ENCODE results near the gene SLC13A4. TPM values are rescaled to one million over a fixed set of nuclear protein-coding genes. Genes with fewer than 3 reads are reported as not detected.

The SLC13A4 gene
- total and polyA plus RNA-seq, 2 experiments from 2014 or later, result 0.13 to 0.93 TPM

DNA sequence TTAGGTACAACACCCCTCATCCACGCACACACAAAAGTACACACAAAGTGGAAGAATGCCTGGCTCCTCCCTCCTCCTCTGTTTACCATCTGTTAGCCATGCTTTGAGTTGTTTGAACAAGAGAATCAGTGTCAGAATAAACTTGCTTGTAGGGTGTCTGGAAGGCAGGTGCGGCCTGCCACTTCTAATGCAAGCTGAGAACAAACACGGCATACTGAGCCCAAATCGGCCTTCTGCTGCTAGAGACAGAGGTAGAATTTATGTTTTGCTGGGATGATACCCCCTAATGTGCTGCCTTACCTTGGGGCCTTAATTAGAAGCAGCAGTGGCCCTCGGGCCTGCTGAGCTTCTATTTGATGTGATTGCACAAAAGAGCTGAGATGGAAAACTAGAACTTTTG, 45.5 kb upstream of the SLC13A4 start:
- DNase-seq (ENCODE audit: low spot score), result peak; percentile 32
- no peaks in the 10 kb centered on the region for H4K20me1 ChIP-seq (ENCODE audit: insufficient read depth, poor library complexity, severe bottlenecking)
- peak overlapping the region; percentile 10 for H3K4me2 ChIP-seq
- TF ChIP-seq EZH2 (IDR thresholded peaks at IDR 0.05; ENCODE audit: borderline replicate concordance) (no peak), EZH2phosphoT487 (IDR thresholded peaks at IDR 0.05; ENCODE audit: low read depth, severe bottlenecking, unreplicated experiment) (no peak)
- TF ChIP-seq, protein P1, sequence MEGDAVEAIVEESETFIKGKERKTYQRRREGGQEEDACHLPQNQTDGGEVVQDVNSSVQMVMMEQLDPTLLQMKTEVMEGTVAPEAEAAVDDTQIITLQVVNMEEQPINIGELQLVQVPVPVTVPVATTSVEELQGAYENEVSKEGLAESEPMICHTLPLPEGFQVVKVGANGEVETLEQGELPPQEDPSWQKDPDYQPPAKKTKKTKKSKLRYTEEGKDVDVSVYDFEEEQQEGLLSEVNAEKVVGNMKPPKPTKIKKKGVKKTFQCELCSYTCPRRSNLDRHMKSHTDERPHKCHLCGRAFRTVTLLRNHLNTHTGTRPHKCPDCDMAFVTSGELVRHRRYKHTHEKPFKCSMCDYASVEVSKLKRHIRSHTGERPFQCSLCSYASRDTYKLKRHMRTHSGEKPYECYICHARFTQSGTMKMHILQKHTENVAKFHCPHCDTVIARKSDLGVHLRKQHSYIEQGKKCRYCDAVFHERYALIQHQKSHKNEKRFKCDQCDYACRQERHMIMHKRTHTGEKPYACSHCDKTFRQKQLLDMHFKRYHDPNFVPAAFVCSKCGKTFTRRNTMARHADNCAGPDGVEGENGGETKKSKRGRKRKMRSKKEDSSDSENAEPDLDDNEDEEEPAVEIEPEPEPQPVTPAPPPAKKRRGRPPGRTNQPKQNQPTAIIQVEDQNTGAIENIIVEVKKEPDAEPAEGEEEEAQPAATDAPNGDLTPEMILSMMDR (IDR thresholded peaks at IDR 0.05; ENCODE audit: poor library complexity), result no peak
- H3K4me3 ChIP-seq, result no peak overlapping the region
- no peak overlapping the region for H2AFZ ChIP-seq
- peaks cover 23% of the 10 kb centered on the region for H3K4me1 ChIP-seq (ENCODE audit: insufficient read depth)
- H3K79me2 ChIP-seq, result no peaks in the 10 kb centered on the region
- no peaks in the 10 kb centered on the region for H3K36me3 ChIP-seq (replicated peaks; ENCODE audit: insufficient read depth, low read depth)
- no peaks in the 10 kb centered on the region for H3K9me3 ChIP-seq (ENCODE audit: low read depth)
- H3K9me2 ChIP-seq (replicated peaks; ENCODE audit: insufficient read depth), result no peaks in the 10 kb centered on the region
- 30% methylated on average over 5 of the region's 5 CpGs for WGBS (ENCODE audit: low lambda C conversion rate, missing lambda C conversion rate)
- H3K27me3 ChIP-seq, result no peaks in the 10 kb centered on the region
- peak overlapping the region; percentile 83 for H3K27ac ChIP-seq

DNA sequence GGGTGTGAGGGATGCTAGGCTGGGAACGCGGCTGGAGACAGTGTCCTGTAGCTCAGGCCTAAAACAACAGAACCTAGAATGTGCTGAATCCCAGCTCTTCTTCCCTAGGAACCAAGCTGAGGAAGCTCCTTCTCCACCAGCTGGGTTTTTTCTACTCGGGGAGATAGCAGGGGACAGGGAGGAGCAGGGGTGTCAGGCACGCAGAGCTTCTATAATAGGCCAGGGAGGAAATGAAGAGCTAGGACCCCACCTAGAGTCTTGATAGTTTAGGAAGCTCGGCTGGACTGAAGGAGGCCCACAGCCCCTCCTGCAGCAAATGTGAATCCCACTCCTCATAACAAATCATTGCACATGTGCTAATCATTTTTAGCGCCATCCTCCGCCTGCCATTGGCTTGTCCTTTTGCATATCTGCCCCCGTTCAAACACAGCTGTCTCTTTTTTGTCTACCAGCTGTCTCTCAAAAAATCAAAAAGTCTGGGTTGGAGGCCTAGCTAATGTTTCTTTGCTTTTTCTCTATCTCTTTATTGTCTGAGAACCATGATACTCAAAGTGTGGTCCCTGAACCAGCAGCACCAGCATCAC, 44.7 kb upstream of the SLC13A4 start:
- H3K27ac ChIP-seq, result peak overlapping the region; percentile 83
- no peaks in the 10 kb centered on the region for H3K9me3 ChIP-seq (ENCODE audit: low read depth)
- no peak overlapping the region for H2AFZ ChIP-seq

DNA sequence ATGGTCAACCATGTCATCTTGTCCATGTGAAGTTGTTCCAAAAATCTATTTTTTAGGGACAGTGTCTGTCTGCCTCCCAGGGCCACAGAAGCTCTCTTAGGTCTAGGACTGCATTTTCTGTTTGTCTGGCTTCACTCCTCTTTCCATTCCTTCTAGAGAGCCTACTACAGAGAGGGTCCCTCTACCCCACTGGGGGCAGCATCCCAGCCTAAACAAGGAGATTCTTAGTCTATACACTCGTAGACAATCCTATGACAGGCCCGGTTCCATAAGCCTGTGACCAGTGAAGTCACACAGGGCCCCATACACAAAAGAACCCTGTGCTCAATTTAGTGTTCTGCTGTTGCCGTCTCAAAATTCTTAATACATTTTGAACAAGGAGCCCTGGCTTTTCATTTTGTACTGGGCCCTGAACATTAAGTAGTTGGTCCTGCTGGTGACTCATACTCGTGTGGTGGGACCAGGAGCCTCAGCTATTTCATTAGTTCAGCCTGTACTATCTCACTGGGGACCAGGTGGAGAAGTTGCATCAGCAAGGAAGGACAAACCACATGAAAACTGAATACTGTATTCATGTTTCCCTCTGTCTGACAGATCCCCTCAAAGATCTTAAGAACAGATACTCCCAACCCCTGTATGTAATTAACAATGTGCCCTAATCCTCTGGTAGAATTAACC, 44.1 kb upstream of the SLC13A4 start:
- peak; percentile 46 for DNase-seq (ENCODE audit: low spot score)
- Histone ChIP-seq H3K27me3 (no peaks in the 10 kb centered on the region), H3K4me3 (no peak overlapping the region), H3K36me3 (replicated peaks; ENCODE audit: insufficient read depth, low read depth) (no peaks in the 10 kb centered on the region), H3K4me1 (ENCODE audit: insufficient read depth) (peaks cover 23% of the 10 kb centered on the region), H2AFZ (no peak overlapping the region), H3K27ac (peak overlapping the region; percentile 83), H3K9me2 (replicated peaks; ENCODE audit: insufficient read depth) (no peaks in the 10 kb centered on the region), H3K4me2 (no peak overlapping the region), H3K79me2 (no peaks in the 10 kb centered on the region), H4K20me1 (ENCODE audit: insufficient read depth, poor library complexity, severe bottlenecking) (no peaks in the 10 kb centered on the region), H3K9me3 (ENCODE audit: low read depth) (no peaks in the 10 kb centered on the region)
- 72% methylated on average over 4 of the region's 4 CpGs for WGBS (ENCODE audit: low lambda C conversion rate, missing lambda C conversion rate)
- no peak for TF ChIP-seq EZH2 (IDR thresholded peaks at IDR 0.05; ENCODE audit: borderline replicate concordance)
- TF ChIP-seq, protein P1 (IDR thresholded peaks at IDR 0.05; ENCODE audit: poor library complexity), result no peak
- no peak for TF ChIP-seq EZH2phosphoT487 (IDR thresholded peaks at IDR 0.05; ENCODE audit: low read depth, severe bottlenecking, unreplicated experiment)

More for the DNA sequence above, 44.7 kb upstream of the SLC13A4 start:
- no peaks in the 10 kb centered on the region for H3K36me3 ChIP-seq (replicated peaks; ENCODE audit: insufficient read depth, low read depth)
- TF ChIP-seq EZH2phosphoT487 (IDR thresholded peaks at IDR 0.05; ENCODE audit: low read depth, severe bottlenecking, unreplicated experiment) (no peak), EZH2 (IDR thresholded peaks at IDR 0.05; ENCODE audit: borderline replicate concordance) (no peak)
- TF ChIP-seq, protein P1 (IDR thresholded peaks at IDR 0.05; ENCODE audit: poor library complexity), result no peak
- WGBS (ENCODE audit: low lambda C conversion rate, missing lambda C conversion rate), result 75% methylated on average over 7 of the region's 8 CpGs
- H4K20me1 ChIP-seq (ENCODE audit: insufficient read depth, poor library complexity, severe bottlenecking), result no peaks in the 10 kb centered on the region
- H3K9me2 ChIP-seq (replicated peaks; ENCODE audit: insufficient read depth), result no peaks in the 10 kb centered on the region
- peaks cover 23% of the 10 kb centered on the region for H3K4me1 ChIP-seq (ENCODE audit: insufficient read depth)
- no peak for DNase-seq (ENCODE audit: low spot score)
- no peaks in the 10 kb centered on the region for H3K79me2 ChIP-seq
- no peak overlapping the region for H3K4me3 ChIP-seq
- H3K4me2 ChIP-seq, result no peak overlapping the region
- H3K27me3 ChIP-seq, result no peaks in the 10 kb centered on the region
